ENCODE measurements around the gene PPP2R5D.
A peak's percentile ranks its signal among the peaks of the same experiment; 100 is the strongest.

Gene PPP2R5D

GRCh38 chr6:43013097-43013842 lies 28.9 kb downstream of the PPP2R5D start:
- Histone ChIP-seq H2AFZ (ENCODE audit: low read depth, low read length) (no peak overlapping the region), H3K27me3 (ENCODE audit: insufficient read depth, low read length) (no peaks in the 10 kb centered on the region), H3K4me3 (ENCODE audit: low read length) (peak overlapping the region; percentile 89), H3K9me3 (ENCODE audit: low read length) (no peaks in the 10 kb centered on the region), H3K36me3 (ENCODE audit: insufficient read depth, low read length) (peaks cover 50% of the 10 kb centered on the region), H3K4me1 (ENCODE audit: insufficient read depth, low read length) (peaks cover 21% of the 10 kb centered on the region)

DNA sequence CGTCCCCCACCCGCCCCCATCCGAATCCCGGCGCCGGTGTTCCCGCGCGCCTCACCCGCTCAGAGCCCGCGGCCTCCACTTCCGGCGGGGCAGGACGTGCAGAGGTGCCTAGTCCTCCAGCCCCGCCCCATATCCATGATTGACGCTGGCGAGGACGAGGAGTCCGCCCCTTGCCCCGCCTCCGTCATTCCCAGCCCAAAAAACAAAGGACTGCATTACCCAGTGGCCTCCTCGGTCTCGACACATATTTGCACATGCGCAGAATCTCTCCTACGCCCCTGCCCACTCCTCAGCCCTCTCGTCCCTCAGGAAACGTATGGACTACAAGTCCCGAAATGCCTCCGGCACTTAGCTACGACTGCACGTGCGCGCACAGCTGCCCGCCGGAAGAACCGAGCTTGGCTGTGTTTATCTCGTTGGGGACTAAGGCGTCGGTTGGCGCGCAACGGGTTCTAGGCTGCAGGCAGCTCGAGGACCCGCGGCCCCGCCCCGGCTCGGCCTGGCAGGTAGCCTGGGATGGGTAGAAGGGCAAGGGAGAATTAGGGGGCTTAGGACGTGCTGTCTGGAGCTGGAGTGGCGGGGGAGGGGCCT lies 29.6 kb downstream of the PPP2R5D start, which contains the start of the genes KLHDC3 and MEA1:
TSS of gene KLHDC3 (plus strand) at position 407 of the 591 bp plus-strand sequence. CDS start 2,944 bp downstream, outside the sequence.
TSS of gene MEA1 (minus strand) at position 104 of the 591 bp plus-strand sequence. CDS start 133 bp downstream, outside the sequence.
- H3K4me1 ChIP-seq (ENCODE audit: insufficient read depth, low read length): peaks cover 21% of the 10 kb centered on the region
- peaks cover 49% of the 10 kb centered on the region for H3K36me3 ChIP-seq (ENCODE audit: insufficient read depth, low read length)
- H3K9me3 ChIP-seq (ENCODE audit: low read length): no peaks in the 10 kb centered on the region
- H3K27me3 ChIP-seq (ENCODE audit: insufficient read depth, low read length): no peaks in the 10 kb centered on the region
- H3K4me3 ChIP-seq (ENCODE audit: low read length): peak within 1 kb of the TSS; percentile 89
- H2AFZ ChIP-seq (ENCODE audit: low read depth, low read length): no peak within 1 kb of the TSS

DNA sequence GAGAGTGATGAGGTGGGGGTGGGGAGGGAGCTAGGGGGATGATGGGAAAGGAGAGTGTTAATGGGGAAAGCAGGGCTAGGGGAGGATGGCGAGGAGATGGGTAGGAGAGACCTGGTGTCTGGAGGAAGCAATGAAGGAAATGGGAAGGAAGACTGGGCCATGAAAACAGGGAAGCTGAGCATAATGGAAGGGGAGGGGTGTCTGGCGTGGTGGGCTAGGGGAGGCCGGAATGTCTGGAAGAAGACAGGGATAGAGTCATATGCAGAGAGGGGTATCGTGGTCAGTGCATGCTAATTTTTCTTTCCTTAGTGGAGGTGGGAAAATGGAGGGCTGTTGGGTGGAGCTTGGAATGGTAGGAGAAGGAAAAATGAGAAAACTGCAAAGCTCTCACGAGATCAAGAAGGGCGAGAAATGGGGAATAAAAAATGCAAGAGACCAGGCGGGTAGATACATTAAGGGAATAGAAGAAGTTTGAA lies 30.1 kb downstream of the PPP2R5D start:
- Histone ChIP-seq H3K4me3 (ENCODE audit: low read length) (peak overlapping the region; percentile 89), H3K4me1 (ENCODE audit: insufficient read depth, low read length) (peaks cover 21% of the 10 kb centered on the region), H3K36me3 (ENCODE audit: insufficient read depth, low read length) (peaks cover 50% of the 10 kb centered on the region), H3K27me3 (ENCODE audit: insufficient read depth, low read length) (no peaks in the 10 kb centered on the region), H2AFZ (ENCODE audit: low read depth, low read length) (no peak overlapping the region), H3K9me3 (ENCODE audit: low read length) (no peaks in the 10 kb centered on the region)

- H3K36me3 ChIP-seq (ENCODE audit: insufficient read depth, low read length): peaks cover 46% of the 10 kb centered on the region
- peaks cover 30% of the 10 kb centered on the region for H3K4me1 ChIP-seq (ENCODE audit: insufficient read depth, low read length)
- no peak overlapping the region for H3K4me3 ChIP-seq (ENCODE audit: low read length)
- H3K27me3 ChIP-seq (ENCODE audit: insufficient read depth, low read length): no peaks in the 10 kb centered on the region
- no peaks in the 10 kb centered on the region for H3K9me3 ChIP-seq (ENCODE audit: low read length)
- no peak overlapping the region for H2AFZ ChIP-seq (ENCODE audit: low read depth, low read length)
Measured at GRCh38 chr6:43016176-43016942, 32.0 kb downstream of the PPP2R5D start.

DNA sequence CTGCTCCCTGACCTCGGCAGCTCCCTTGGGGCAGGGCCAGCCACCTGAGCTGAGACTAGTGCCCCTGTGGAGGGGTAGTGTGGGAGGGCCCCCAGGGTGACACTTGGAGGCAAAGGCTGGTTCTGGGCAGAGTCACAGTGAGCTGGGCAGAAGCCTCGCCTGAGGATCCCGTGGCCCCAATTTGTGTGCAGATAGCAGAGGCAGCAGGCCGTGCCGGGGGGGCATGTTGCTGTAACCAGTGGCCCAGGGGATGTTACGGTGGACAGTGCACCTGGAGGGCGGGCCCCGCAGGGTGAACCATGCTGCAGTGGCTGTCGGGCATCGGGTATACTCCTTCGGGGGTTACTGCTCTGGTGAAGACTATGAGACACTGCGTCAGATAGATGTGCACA lies 32.6 kb downstream of the PPP2R5D start:
- Histone ChIP-seq H2AFZ (ENCODE audit: low read depth, low read length) (no peak overlapping the region), H3K27me3 (ENCODE audit: insufficient read depth, low read length) (no peaks in the 10 kb centered on the region), H3K9me3 (ENCODE audit: low read length) (no peaks in the 10 kb centered on the region), H3K4me1 (ENCODE audit: insufficient read depth, low read length) (peaks cover 29% of the 10 kb centered on the region), H3K36me3 (ENCODE audit: insufficient read depth, low read length) (peaks cover 40% of the 10 kb centered on the region), H3K4me3 (ENCODE audit: low read length) (no peak overlapping the region)

DNA sequence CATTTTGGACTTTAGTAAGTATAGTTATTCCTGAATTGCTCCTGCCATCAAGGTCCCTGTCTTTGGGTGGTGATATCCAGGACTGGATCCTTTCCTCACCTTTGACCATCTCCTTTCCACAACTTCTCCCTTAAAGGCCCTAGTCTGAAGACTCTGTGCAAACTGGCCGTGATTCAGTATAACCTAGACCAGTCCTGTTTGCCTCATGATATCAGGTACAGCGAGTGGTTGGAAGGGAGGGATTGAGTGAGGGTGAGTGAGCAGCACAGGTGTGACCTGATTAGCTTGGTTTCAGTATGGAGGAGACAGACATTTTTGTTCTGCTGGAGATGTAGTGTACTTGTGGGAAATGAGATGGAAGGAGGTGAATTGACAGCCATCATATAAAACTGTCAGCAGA lies 34.8 kb downstream of the PPP2R5D start:
- no peaks in the 10 kb centered on the region for H3K27me3 ChIP-seq (ENCODE audit: insufficient read depth, low read length)
- H3K36me3 ChIP-seq (ENCODE audit: insufficient read depth, low read length): peaks cover 35% of the 10 kb centered on the region
- H3K4me1 ChIP-seq (ENCODE audit: insufficient read depth, low read length): peaks cover 18% of the 10 kb centered on the region

DNA sequence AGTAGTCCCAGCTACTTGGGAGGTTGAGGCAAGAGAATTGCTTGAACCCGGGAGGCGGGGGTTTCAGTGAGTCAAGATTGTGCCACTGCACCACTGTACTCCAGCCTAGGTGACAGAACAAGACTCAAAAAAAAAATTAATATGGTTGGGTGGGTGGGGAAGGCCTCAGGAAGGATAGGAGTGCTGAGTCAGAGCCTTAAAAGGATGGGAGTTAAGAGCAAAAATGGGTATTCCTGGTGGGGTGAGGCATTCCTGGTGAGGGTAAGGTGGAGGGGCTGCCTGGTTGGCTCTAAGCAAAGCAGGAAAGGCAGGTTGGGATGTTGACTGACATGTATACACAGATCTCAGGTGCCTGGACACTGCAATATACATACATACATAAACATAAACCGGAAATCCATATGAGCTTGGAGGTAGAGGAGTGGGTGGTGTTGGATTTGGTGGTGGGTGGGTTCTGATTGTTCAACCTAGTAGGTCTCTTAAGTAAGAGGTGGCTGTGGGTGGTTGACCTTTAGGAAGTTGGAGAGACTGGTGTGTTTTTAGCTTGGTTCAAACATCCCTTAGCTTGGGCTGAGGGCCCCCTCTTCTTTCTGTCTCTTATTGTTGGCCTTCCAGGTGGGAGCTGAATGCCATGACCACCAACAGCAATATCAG lies 35.8 kb downstream of the PPP2R5D start:
- Histone ChIP-seq H3K9me3 (ENCODE audit: low read length) (no peaks in the 10 kb centered on the region), H3K4me1 (ENCODE audit: insufficient read depth, low read length) (peaks cover 11% of the 10 kb centered on the region), H3K27me3 (ENCODE audit: insufficient read depth, low read length) (no peaks in the 10 kb centered on the region), H3K36me3 (ENCODE audit: insufficient read depth, low read length) (peaks cover 45% of the 10 kb centered on the region), H3K4me3 (ENCODE audit: low read length) (no peak overlapping the region), H2AFZ (ENCODE audit: low read depth, low read length) (no peak overlapping the region)

More for the DNA sequence above, 34.8 kb downstream of the PPP2R5D start:
- no peak overlapping the region for H2AFZ ChIP-seq (ENCODE audit: low read depth, low read length)
- H3K4me3 ChIP-seq (ENCODE audit: low read length): no peak overlapping the region
- no peaks in the 10 kb centered on the region for H3K9me3 ChIP-seq (ENCODE audit: low read length)

DNA sequence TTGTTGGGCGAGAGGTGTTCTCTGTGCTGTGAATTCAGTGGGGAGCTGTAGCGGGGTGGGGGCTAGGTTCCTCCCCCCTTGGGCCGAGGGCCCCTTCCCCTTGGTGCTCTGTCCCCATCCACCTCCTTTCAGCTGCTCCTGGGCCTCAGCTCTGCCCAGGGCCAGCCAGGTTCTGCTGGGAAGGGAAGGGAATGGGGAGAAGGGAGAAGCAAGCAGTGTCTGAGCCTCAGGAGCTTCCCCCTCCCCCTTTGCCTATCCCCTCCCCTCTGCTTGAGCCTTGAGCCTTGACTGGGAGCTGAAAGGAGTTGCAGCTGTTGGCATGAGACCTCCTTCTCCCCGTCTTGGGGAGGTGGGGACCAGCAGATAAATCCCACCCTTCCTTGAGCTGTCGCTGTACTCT lies 36.5 kb downstream of the PPP2R5D start:
- H3K9me3 ChIP-seq (ENCODE audit: low read length): no peaks in the 10 kb centered on the region
- peak overlapping the region; percentile 98 for H3K4me3 ChIP-seq (ENCODE audit: low read length)
- peaks cover 9% of the 10 kb centered on the region for H3K4me1 ChIP-seq (ENCODE audit: insufficient read depth, low read length)
- peaks cover 50% of the 10 kb centered on the region for H3K36me3 ChIP-seq (ENCODE audit: insufficient read depth, low read length)
- H2AFZ ChIP-seq (ENCODE audit: low read depth, low read length): peak overlapping the region; percentile 85
- H3K27me3 ChIP-seq (ENCODE audit: insufficient read depth, low read length): no peaks in the 10 kb centered on the region

DNA sequence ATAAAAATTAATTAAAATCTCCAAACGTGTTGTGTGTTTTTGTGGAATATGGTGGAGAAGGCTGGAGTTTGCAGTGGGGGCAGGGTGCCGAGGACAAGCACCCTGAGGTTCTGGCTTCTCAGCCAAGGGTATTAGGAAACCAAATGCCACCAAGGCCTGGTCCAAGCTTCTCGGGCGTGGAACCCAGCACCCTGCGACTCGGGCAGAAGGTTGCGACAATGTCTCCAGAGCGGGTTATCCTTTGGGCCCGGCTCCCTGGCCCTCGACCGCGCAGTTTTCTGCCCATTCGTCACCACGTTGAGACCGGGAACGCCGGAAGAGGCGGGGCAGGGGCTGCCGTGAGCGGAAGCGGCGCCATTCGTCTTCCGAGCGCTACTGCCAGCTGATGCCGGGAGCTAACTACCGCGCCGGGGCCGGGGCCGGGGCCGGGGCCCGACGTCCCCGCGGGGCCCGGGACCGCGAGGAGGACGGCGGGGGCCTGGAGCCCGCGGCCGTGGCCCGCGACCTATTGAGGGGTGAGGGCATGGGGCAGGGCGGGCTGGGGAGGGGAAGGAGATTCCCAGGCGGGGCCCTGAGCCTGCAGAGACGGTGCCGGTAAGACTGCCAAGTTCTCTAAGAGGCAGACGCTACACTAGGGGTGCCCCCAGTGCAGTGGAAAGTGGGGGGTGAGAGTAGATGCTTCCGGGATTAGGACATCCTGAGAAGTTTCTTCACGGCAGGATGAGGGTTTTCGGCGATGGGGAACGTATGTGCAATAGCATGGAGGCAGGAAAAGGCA lies 37.1 kb downstream of the PPP2R5D start, which contains the start of gene RRP36:
TSS of gene RRP36 (plus strand) at position 354 of the 778 bp plus-strand sequence. CDS start at position 386, 32 bp downstream.
- peaks cover 56% of the 10 kb centered on the region for H3K36me3 ChIP-seq (ENCODE audit: insufficient read depth, low read length)

GRCh38 chr6:43024436-43024835 lies 40.1 kb downstream of the PPP2R5D start:
- no peak overlapping the region for H2AFZ ChIP-seq (ENCODE audit: low read depth, low read length)
- H3K4me3 ChIP-seq (ENCODE audit: low read length): no peak overlapping the region
- peaks cover 60% of the 10 kb centered on the region for H3K36me3 ChIP-seq (ENCODE audit: insufficient read depth, low read length)
- H3K27me3 ChIP-seq (ENCODE audit: insufficient read depth, low read length): no peaks in the 10 kb centered on the region
- peaks cover 9% of the 10 kb centered on the region for H3K4me1 ChIP-seq (ENCODE audit: insufficient read depth, low read length)
- H3K9me3 ChIP-seq (ENCODE audit: low read length): no peaks in the 10 kb centered on the region

More for the DNA sequence above, 37.1 kb downstream of the PPP2R5D start, which contains the start of gene RRP36:
- Histone ChIP-seq H3K4me3 (ENCODE audit: low read length) (peak within 1 kb of the TSS; percentile 98), H3K9me3 (ENCODE audit: low read length) (no peaks in the 10 kb centered on the region), H3K27me3 (ENCODE audit: insufficient read depth, low read length) (no peaks in the 10 kb centered on the region), H2AFZ (ENCODE audit: low read depth, low read length) (peak within 1 kb of the TSS; percentile 85), H3K4me1 (ENCODE audit: insufficient read depth, low read length) (peaks cover 9% of the 10 kb centered on the region)

- H3K27me3 ChIP-seq (ENCODE audit: insufficient read depth, low read length): no peaks in the 10 kb centered on the region
- no peaks in the 10 kb centered on the region for H3K4me1 ChIP-seq (ENCODE audit: insufficient read depth, low read length)
- no peaks in the 10 kb centered on the region for H3K9me3 ChIP-seq (ENCODE audit: low read length)
- peaks cover 56% of the 10 kb centered on the region for H3K36me3 ChIP-seq (ENCODE audit: insufficient read depth, low read length)
- no peak overlapping the region for H3K4me3 ChIP-seq (ENCODE audit: low read length)
- no peak overlapping the region for H2AFZ ChIP-seq (ENCODE audit: low read depth, low read length)
Measured at GRCh38 chr6:43026365-43026764, 42.0 kb downstream of the PPP2R5D start.

DNA sequence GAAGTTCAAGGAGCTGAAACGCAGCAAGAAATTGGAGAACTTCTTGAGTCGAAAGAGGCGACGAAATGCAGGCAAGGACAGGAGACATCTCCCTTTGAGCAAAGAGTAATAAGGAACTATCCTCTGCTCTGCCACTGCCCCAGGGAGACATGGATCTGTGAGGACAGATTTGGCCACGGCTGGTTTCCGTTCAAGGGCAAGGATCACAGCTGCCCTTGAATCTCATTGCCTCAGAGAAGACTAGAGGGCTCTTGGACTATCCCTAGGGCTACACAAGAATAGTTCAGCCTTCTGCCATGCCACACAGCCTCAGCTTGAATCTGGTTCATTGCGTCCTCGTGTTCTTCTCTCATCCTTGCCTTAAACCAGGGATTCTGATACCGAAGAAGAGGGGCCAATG lies 44.8 kb downstream of the PPP2R5D start:
- no peaks in the 10 kb centered on the region for H3K4me1 ChIP-seq (ENCODE audit: insufficient read depth, low read length)
- no peak overlapping the region for H3K4me3 ChIP-seq (ENCODE audit: low read length)
- no peaks in the 10 kb centered on the region for H3K9me3 ChIP-seq (ENCODE audit: low read length)
- peaks cover 74% of the 10 kb centered on the region for H3K36me3 ChIP-seq (ENCODE audit: insufficient read depth, low read length)
- no peaks in the 10 kb centered on the region for H3K27me3 ChIP-seq (ENCODE audit: insufficient read depth, low read length)
- no peak overlapping the region for H2AFZ ChIP-seq (ENCODE audit: low read depth, low read length)
